Tibial artery (tissue), 4 donors: Measurements from ENCODE around the gene RBBP5.

Experiments used
- DNase-seq, 2 donors: peaks; one replicate each; pipeline ENCODE4 v3.0.0-alpha.2; 2019
- H3K27ac ChIP-seq, 2 donors: fragments of 200-600 bp; sonication (generic) in 1 of 2; 1 replicate in 1 of 2; 2 replicates in 1 of 2; pipeline ENCODE4 v1.5.1; 2018 to 2019; ENCODE audit warnings: mild to moderate bottlenecking in 1 of 2
- H3K27me3 ChIP-seq, 2 donors: fragments of 200-600 bp; sonication (generic) in 1 of 2; one replicate each; pipeline versions ENCODE4 v1.5.1 to v1.6.0; 2016 to 2019
- H3K36me3 ChIP-seq, 3 donors: fragments of 200-600 bp; sonication (generic) in 2 of 3; one replicate each; pipeline ENCODE4 v1.5.1; 2016 to 2019; ENCODE audit warnings: mild to moderate bottlenecking in 2 of 3
- H3K4me1 ChIP-seq, 4 donors: fragments of 200-600 bp; sonication (generic) in 2 of 4; 1 replicate in 3 of 4; 2 replicates in 1 of 4; pipeline ENCODE4 v1.5.1; 2016 to 2019
- H3K4me3 ChIP-seq, 2 donors: fragments of 200-600 bp; sonication (generic) in 1 of 2; 1 replicate in 1 of 2; 2 replicates in 1 of 2; pipeline ENCODE4 v1.5.1; 2018 to 2019; ENCODE audit warnings: mild to moderate bottlenecking in 2 of 2
- H3K9me3 ChIP-seq, 3 donors: fragments of 200-600 bp; sonication (generic) in 1 of 3; one replicate each; pipeline ENCODE4 v1.5.1; 2016 to 2019
- CTCF ChIP-seq, 2 experiments: fragments of 200-600 bp in 1 of 2; fragments of 450-650 bp in 1 of 2; IDR thresholded peaks; one replicate each; pipeline ENCODE4 v1.5.1; 2017 to 2019; ENCODE audit warnings: antibody characterized with exemption in 2 of 2, mild to moderate bottlenecking in 1 of 2, moderate library complexity in 1 of 2
- intact Hi-C: fragments of 100-400 bp; cut with DNase I; formaldehyde crosslinking; loops from one replicate; pipeline ENCODE4 v1.15.0; 2023; ENCODE audit warnings: low total_unique reads

The RBBP5 gene

DNA sequence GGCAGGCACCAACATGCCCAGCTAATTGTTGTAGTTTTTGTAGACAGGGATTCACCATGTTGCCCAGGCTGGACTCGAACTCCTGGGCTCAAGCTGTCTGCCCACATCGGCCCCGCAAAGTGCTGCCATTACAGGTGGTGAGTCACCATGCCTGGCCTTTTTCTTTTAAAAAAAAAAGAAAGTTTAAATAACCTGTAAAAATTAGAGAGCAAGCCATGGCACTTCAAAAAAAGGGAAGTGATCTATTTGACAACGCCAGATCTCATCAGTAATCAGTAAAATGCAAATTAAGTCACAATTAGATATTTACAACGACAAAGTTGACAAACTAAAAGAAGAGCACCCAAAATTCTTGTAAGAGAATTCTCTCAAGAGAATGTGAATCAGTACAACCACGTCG, 2.9 kb upstream of the RBBP5 start:
- H3K36me3 ChIP-seq = no peaks in the 10 kb centered on the region
- H3K27ac ChIP-seq = no peak overlapping the region
- TF ChIP-seq CTCF (IDR thresholded peaks at IDR 0.05) = no peak
- H3K4me3 ChIP-seq = no peak overlapping the region
- intact Hi-C loops = loop anchor here (5.0 kb wide), 1 partner anchor 133 kb away; no protein-coding TSS in a partner anchor
- no peaks in the 10 kb centered on the region for H3K27me3 ChIP-seq
- DNase-seq = no peak
- no peaks in the 10 kb centered on the region for H3K9me3 ChIP-seq
- H3K4me1 ChIP-seq = peaks cover 0 to 26% (median 18%) of the 10 kb centered on the region in 4 donors

GRCh38 chr1:205122489-205122882, 708 bp upstream of the RBBP5 start:
- Histone ChIP-seq H3K27ac (peak overlapping the region; percentile 87 to 92), H3K9me3 (no peaks in the 10 kb centered on the region), H3K36me3 (peaks cover 7 to 10% (median 7%) of the 10 kb centered on the region in 3 donors), H3K4me3 (peak overlapping the region; percentile 76 to 96), H3K4me1 (peaks cover 0 to 36% (median 25%) of the 10 kb centered on the region in 4 donors), H3K27me3 (no peaks in the 10 kb centered on the region)
- intact Hi-C loops = loop anchor here (1.0 to 5.0 kb wide), 2 partner anchors 89 to 135 kb away; partner anchors contain the start of gene DSTYK
- no peak for TF ChIP-seq CTCF (IDR thresholded peaks at IDR 0.05)
- no peak for DNase-seq

GRCh38 chr1:205118752-205119151, 3.0 kb downstream of the RBBP5 start:
- Histone ChIP-seq H3K27me3 (no peaks in the 10 kb centered on the region), H3K27ac (no peak overlapping the region), H3K4me3 (no peak overlapping the region), H3K36me3 (peaks cover 13 to 39% (median 21%) of the 10 kb centered on the region in 3 donors), H3K4me1 (peaks cover 0 to 36% (median 25%) of the 10 kb centered on the region in 4 donors), H3K9me3 (no peaks in the 10 kb centered on the region)
- intact Hi-C loops = no loop called here
- no peak for DNase-seq
- TF ChIP-seq CTCF (IDR thresholded peaks at IDR 0.05) = no peak

DNA sequence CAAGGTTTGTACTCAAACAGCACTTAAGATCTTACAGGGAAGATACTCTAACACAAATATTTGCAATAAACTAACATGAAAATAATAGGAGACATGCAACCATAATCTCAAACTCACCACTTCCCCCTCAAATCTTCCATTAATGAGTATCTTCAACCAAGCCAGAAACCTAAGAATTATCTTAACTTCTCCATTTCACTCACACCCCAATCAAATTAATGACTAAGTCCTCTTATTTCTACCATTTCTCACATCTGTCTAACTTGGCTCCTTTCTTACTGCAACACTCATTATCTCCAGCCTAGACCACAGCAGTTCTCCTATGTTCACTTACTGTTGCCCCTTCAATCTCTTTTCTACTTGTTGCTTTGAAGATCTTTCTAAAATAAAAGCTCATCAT, 10.4 kb downstream of the RBBP5 start:
- DNase-seq = no peak
- H3K4me3 ChIP-seq = no peak overlapping the region
- no peaks in the 10 kb centered on the region for H3K4me1 ChIP-seq
- no peaks in the 10 kb centered on the region for H3K27me3 ChIP-seq
- H3K36me3 ChIP-seq = peaks cover 27 to 87% (median 39%) of the 10 kb centered on the region in 3 donors
- intact Hi-C loops = no loop called here
- no peak for TF ChIP-seq CTCF (IDR thresholded peaks at IDR 0.05)
- no peak overlapping the region for H3K27ac ChIP-seq
- no peaks in the 10 kb centered on the region for H3K9me3 ChIP-seq

DNA sequence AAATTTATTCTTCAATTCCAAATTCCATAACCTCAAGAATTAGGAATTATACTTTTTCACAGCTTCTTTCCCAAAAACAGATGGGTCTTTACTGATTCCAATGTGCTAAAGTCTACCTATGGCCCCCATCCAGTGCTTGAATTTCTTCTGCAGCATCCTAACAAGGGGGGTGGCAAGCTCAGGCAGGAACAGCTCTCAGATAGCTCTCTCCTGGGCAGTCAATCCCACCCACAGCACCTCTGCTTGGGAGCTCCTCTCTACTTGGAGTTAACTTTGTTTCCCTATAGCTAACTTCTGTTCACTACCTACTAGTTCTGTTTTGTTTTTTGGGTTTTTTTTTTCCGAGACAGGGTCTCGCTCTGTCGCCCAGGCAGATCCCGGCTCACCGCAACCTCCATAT, 12.1 kb downstream of the RBBP5 start:
- Histone ChIP-seq H3K4me3 (no peak overlapping the region), H3K27ac (no peak overlapping the region), H3K36me3 (peaks cover 38 to 93% (median 53%) of the 10 kb centered on the region in 3 donors), H3K4me1 (no peaks in the 10 kb centered on the region), H3K27me3 (no peaks in the 10 kb centered on the region), H3K9me3 (no peaks in the 10 kb centered on the region)
- DNase-seq = no peak
- intact Hi-C loops = no loop called here
- no peak for TF ChIP-seq CTCF (IDR thresholded peaks at IDR 0.05)

DNA sequence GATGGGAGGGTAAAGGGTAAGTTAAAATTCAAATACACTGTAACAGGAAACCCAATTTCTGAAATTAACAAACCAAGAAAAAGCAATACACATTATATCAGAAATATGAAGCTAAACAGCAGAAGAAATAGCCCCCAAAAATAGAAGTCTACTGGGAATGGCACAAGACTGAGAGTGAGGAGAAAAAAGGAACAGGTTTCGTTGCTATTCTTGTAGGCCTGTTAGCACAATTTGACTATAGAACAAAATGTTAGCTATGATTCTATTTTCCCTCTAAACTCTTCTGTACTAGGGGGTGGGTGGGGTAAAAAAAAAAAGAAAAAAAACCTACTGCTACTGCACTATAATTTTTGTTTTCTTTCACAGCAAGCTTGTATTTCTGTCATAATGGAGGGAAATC, 12.5 kb downstream of the RBBP5 start:
- H3K27ac ChIP-seq = no peak overlapping the region
- H3K4me3 ChIP-seq = no peak overlapping the region
- intact Hi-C loops = no loop called here
- H3K27me3 ChIP-seq = no peaks in the 10 kb centered on the region
- H3K4me1 ChIP-seq = no peaks in the 10 kb centered on the region
- no peaks in the 10 kb centered on the region for H3K9me3 ChIP-seq
- peaks cover 38 to 93% (median 58%) of the 10 kb centered on the region in 3 donors for H3K36me3 ChIP-seq
- TF ChIP-seq CTCF (IDR thresholded peaks at IDR 0.05) = no peak
- no peak for DNase-seq
